Stimulated activated CD4-positive, alpha-beta T cell treated with anti-CD3 and anti-CD28 coated beads, Interleukin-1b, Interleukin-23, amount 100 ng/mL, for 48 hours (primary cell): ENCODE measurements around the gene TDRD12.

Experiments used
- DNase-seq: peaks from one replicate; pipeline ENCODE4 v3.0.0-alpha.2; 2020

TDRD12 gene

GRCh38 chr19:32870981-32871451, 151.4 kb downstream of the TDRD12 start:
- no peak for DNase-seq

- DNase-seq: no peak
These were observed 152.8 kb downstream of the TDRD12 start for GRCh38 chr19:32872391-32872790.

- peak; percentile 44 for DNase-seq
These were observed 153.8 kb downstream of the TDRD12 start for GRCh38 chr19:32873247-32873959.

- no peak for DNase-seq
These were observed 155.0 kb downstream of the TDRD12 start for GRCh38 chr19:32874605-32875004.

- no peak for DNase-seq
These were observed 155.9 kb downstream of the TDRD12 start for GRCh38 chr19:32875428-32875827.

- DNase-seq: no peak
These were observed 156.8 kb downstream of the TDRD12 start for GRCh38 chr19:32876236-32876918.

- no peak for DNase-seq
These were observed 157.3 kb downstream of the TDRD12 start for GRCh38 chr19:32876919-32877285.
